SH-SY5Y (cell line): Measurements from ENCODE around the gene CCK.

Experiments used
- GATA2 ChIP-seq: IDR thresholded peaks from 2 replicates; pipeline ENCODE4 v1.6.1; 2011; ENCODE audit warnings: mild to moderate bottlenecking, low read depth, low read length
- GATA3 ChIP-seq: IDR thresholded peaks from 2 replicates; pipeline ENCODE4 v1.6.1; 2011; ENCODE audit warnings: low read depth, mild to moderate bottlenecking, low read length, moderate library complexity

GRCh38 chr3:42263354-42264346, 2.3 kb downstream of the CCK start:
- TF ChIP-seq GATA2 (no peak), GATA3 (no peak)
